T47D (cell line): ENCODE data around the gene EPS8L1.

Experiments
- DNase-seq, 2 experiments: peaks; one replicate each; pipeline versions ENCODE4 v3.0.0 to v3.0.0-alpha.2; 2011 to 2012; ENCODE audit warnings: low read depth in 1 of 2, low spot score in 1 of 2
- JUND ChIP-seq: IDR thresholded peaks from 2 replicates; pipeline ENCODE4 v1.6.1; 2012; ENCODE audit warnings: low read depth
- in situ Hi-C: cut with HindIII; loops from 2 replicates; pipeline ENCODE4 v1.10.0; 2016; ENCODE audit warnings: low sequenced_read_pairs, low pct_unique_long_range_greater_than_20kb

EPS8L1 gene

GRCh38 chr19:55118401-55118991 lies 42.8 kb downstream of the EPS8L1 start:
- in situ Hi-C loops = no loop called here
- DNase-seq = no peak
- TF ChIP-seq JUND = no peak

DNA sequence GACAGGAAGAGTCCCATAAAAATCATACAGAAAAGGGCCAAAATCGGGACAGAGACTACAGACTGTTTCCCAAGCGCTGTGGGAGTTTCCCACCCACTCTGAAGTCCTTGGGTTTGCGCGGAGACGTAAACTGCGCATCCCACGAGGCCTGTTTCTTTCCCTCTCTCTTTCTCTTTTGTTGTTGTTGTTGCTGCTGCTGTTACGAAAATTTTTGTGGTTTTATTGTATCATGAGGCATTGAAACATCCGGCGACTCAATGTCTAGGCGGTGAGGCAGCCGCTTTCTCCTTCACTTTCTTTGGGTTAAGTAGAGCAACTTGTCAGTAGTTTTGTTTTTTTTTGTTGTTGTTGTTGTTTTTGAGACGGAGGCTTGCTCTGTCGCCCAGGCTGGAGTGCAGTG lies 43.4 kb downstream of the EPS8L1 start:
- DNase-seq = no peak
- TF ChIP-seq JUND = no peak
- in situ Hi-C loops = no loop called here

- DNase-seq = no peak
- no peak for TF ChIP-seq JUND
- in situ Hi-C loops = no loop called here
Observed at GRCh38 chr19:55131421-55131820, 55.8 kb downstream of the EPS8L1 start.

- DNase-seq = no peak
- in situ Hi-C loops = no loop called here
- no peak for TF ChIP-seq JUND
Observed at GRCh38 chr19:55132453-55133129, 56.9 kb downstream of the EPS8L1 start.

GRCh38 chr19:55133639-55134444 lies 58.2 kb downstream of the EPS8L1 start:
- no peak for TF ChIP-seq JUND
- in situ Hi-C loops = no loop called here

GRCh38 chr19:55134736-55135135 lies 59.1 kb downstream of the EPS8L1 start:
- TF ChIP-seq JUND = no peak
- in situ Hi-C loops = no loop called here

More at GRCh38 chr19:55133639-55134444, 58.2 kb downstream of the EPS8L1 start:
- no peak for DNase-seq

DNA sequence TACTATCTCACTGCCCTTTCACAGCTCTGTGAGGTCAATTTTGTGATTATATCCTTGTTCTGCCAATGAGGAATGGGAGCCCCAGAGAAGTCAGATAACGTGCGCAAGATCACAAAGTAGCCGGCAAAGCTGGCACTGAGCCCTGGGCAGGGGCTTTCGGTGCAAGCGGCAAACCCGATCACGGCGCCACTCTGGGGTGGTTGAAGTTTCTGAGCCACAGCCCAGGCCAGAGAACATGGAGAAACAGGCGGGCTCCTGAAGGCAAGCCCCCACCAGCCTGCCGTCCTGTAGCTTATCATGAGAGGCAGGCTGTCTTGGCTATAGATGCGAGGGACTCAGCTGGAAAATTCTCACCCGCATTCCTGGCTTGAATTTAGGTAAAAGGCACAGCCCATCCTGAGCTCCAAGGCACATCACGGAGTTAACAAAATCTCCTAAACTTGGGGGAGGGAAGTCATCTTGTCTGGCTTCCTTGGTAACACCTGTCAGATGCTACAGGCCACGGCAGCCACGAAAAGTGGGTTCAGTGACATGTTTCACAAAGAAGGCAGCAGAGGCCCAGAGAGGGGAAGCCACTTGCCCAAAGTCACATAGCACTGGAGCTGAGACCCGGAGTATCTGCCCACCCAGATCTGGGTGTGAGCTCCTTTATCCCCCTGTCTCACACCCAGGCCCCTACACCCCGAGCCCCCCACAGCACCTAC lies 60.9 kb downstream of the EPS8L1 start:
- no peak for TF ChIP-seq JUND
- no peak for DNase-seq
- in situ Hi-C loops = no loop called here

More at GRCh38 chr19:55134736-55135135, 59.1 kb downstream of the EPS8L1 start:
- no peak for DNase-seq
